ENCODE measurements around the gene TOLLIP. TPM values are rescaled to one million over a fixed set of nuclear protein-coding genes. Genes with fewer than 3 reads are reported as not detected.

TOLLIP gene
- total RNA-seq, 1 experiment from 2014 or later: 32.3 TPM

- Histone ChIP-seq H2AK5ac (ENCODE audit: insufficient read length, low read length) (no peak overlapping the region), H3K27me3 (ENCODE audit: insufficient read depth, low read length) (no peaks in the 10 kb centered on the region), H3K9me3 (ENCODE audit: control insufficient read depth, low read depth, low read length) (no peaks in the 10 kb centered on the region), H4K20me1 (ENCODE audit: control insufficient read depth, insufficient read depth, insufficient read length) (no peaks in the 10 kb centered on the region), H3K18ac (ENCODE audit: insufficient read length, low read depth, low read length) (no peak overlapping the region), H3T11ph (ENCODE audit: low read length) (no peak overlapping the region), H3K4ac (ENCODE audit: low read depth, low read length) (no peak overlapping the region), H3K4me2 (ENCODE audit: insufficient read depth, insufficient read length, low read length) (no peak overlapping the region), H4K8ac (replicated peaks; ENCODE audit: insufficient read length, low read depth, low read length) (no peak overlapping the region), H2BK5ac (ENCODE audit: insufficient read length, low read length) (no peak overlapping the region), H2AFZ (ENCODE audit: low read length) (no peak overlapping the region), H3K79me1 (ENCODE audit: insufficient read depth, low read depth, low read length, poor library complexity, severe bottlenecking) (peaks cover 3% of the 10 kb centered on the region), H3K23me2 (ENCODE audit: insufficient read length, low read depth, low read length, poor library complexity, severe bottlenecking) (peaks cover 6% of the 10 kb centered on the region), H3K4me1 (ENCODE audit: insufficient read depth, low read length) (no peaks in the 10 kb centered on the region), H3K79me2 (ENCODE audit: insufficient read depth, low read length) (no peaks in the 10 kb centered on the region; the same call in 1 of the 2 replicates), H2BK20ac (ENCODE audit: low read depth, low read length, poor library complexity, severe bottlenecking) (no peak overlapping the region), H3K9ac (ENCODE audit: extremely low read depth, insufficient read length, low read length) (no peak overlapping the region), H2BK15ac (ENCODE audit: low read depth, low read length) (no peak overlapping the region), H2BK12ac (ENCODE audit: insufficient read length, low read depth, low read length) (no peak overlapping the region), H4K5ac (ENCODE audit: insufficient read length, low read depth, low read length) (no peak overlapping the region), H3K56ac (ENCODE audit: insufficient read length, low read depth, low read length) (no peak overlapping the region), H3K14ac (ENCODE audit: insufficient read depth, low read length) (no peak overlapping the region), H4K91ac (ENCODE audit: insufficient read length, low read depth, low read length) (no peak overlapping the region), H3K27ac (ENCODE audit: insufficient read length, low read depth, low read length) (no peak overlapping the region), H3K23ac (ENCODE audit: insufficient read length, low read depth, low read length) (no peak overlapping the region), H2BK120ac (ENCODE audit: low read depth, low read length, poor library complexity, severe bottlenecking) (no peak overlapping the region)
- Mint-ChIP-seq H3K4me3 (peak overlapping the region; percentile 60 to 79), H3K36me3 (ENCODE audit: insufficient read depth in 1 of 3, low read depth in 3 of 3) (peaks cover 2 to 12% (median 12%) of the 10 kb centered on the region in 3 experiments; a peak in 5 of 7 replicates), H3K27ac (0 out of 7 replicates have a peak overlapping the region, but pooled peaks of 1 of the 3 experiments have one; percentile 55), H3K4me1 (peaks cover 13 to 20% of the 10 kb centered on the region in 2 experiments), H3K9me3 (peaks cover 12 to 22% of the 10 kb centered on the region in 2 experiments), H3K27me3 (ENCODE audit: low read depth) (peaks cover 25% of the 10 kb centered on the region)
- WGBS (ENCODE audit: extremely low coverage, insufficient read length, low lambda C conversion rate): no CpG with 5 or more reads among the region's 21 CpGs
- DNase-seq: no peak
- no peak for TF ChIP-seq CTCF (conservative IDR thresholded peaks at IDR 0.05)
Measured at GRCh38 chr11:1307998-1308742, 1.3 kb downstream of the TOLLIP start.

Measured in H9 (cell line).